Activated CD8-positive, alpha-beta memory T cell treated with anti-CD3 and anti-CD28 coated beads for 36 hours (primary cell): ENCODE measurements around the gene OR10V1. TPM values are rescaled to one million over a fixed set of nuclear protein-coding genes. Genes with fewer than 3 reads are reported as not detected.

ENCODE experiments used
- CTCF ChIA-PET: fragments of 350-600 bp; sonication (Branson Sonifier 250); formaldehyde crosslinking; loops from one replicate; lab custom pipeline; 2021; ENCODE audit warnings: antibody characterized with exemption; lab: Charles Lee
- POLR2A ChIA-PET: fragments of 350-600 bp; sonication (Branson Sonifier 250); formaldehyde crosslinking; loops from one replicate; lab custom pipeline; 2021; ENCODE audit warnings: antibody characterized with exemption; lab: Charles Lee
- total RNA-seq, 2 experiments: library from RNA; stranded (reverse); gene quantifications; one replicate each; pipeline ENCODE4 v1.2.3, GENCODE V29; 2021

OR10V1 gene
- not detected for total RNA-seq

GRCh38 chr11:59713745-59714144 is at the start of gene OR10V1:
Gene OR10V1 (minus strand): TSS chr11:59713845. CDS start chr11:59713845, 0 bp downstream.
- POLR2A ChIA-PET = no interaction called here

GRCh38 chr11:59761993-59762392 is 48.3 kb upstream of the OR10V1 start:
- POLR2A ChIA-PET = no interaction called here
- CTCF ChIA-PET = no interaction called here

More at GRCh38 chr11:59713745-59714144, at the start of gene OR10V1:
- CTCF ChIA-PET = no interaction called here

GRCh38 chr11:59760771-59761170 is 47.1 kb upstream of the OR10V1 start:
- POLR2A ChIA-PET = no interaction called here
- CTCF ChIA-PET = no interaction called here

- CTCF ChIA-PET = interaction anchor here (1.0 kb wide), 1 partner anchor 42 kb away, joined by 3 read pairs; no protein-coding TSS in a partner anchor
- POLR2A ChIA-PET = no interaction called here
These were observed 46.3 kb upstream of the OR10V1 start for GRCh38 chr11:59759900-59760299.

DNA sequence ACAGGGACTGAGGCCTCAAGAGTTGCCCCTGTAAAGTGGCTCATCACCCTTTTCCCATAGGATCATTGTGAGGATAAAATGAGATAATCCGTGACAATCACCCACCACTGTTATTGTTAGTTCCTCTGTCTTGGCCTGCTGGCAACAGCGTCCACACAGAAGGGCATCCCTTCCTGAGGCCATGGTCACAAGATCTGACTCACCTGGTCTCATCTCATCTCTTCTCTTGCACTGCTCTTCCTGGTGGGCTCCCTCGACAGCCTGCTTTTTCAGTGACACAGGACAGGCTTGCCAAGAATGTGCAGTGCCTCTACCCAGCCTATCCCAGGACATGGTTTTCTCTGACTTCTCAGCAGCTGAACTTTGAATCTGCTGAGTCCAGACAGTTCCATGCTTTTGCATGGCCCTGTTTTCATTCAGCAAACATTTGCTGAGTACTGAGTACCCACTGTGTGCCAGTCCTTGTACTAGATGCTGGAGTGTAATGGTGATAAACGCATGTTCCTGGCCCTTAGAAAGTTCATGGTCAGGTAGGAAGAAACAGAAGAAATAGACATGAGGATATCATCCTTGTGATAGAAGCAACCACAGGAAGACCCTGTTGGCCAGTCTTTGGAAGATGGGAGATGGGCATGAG is 44.9 kb upstream of the OR10V1 start:
- CTCF ChIA-PET = no interaction called here
- POLR2A ChIA-PET = no interaction called here

DNA sequence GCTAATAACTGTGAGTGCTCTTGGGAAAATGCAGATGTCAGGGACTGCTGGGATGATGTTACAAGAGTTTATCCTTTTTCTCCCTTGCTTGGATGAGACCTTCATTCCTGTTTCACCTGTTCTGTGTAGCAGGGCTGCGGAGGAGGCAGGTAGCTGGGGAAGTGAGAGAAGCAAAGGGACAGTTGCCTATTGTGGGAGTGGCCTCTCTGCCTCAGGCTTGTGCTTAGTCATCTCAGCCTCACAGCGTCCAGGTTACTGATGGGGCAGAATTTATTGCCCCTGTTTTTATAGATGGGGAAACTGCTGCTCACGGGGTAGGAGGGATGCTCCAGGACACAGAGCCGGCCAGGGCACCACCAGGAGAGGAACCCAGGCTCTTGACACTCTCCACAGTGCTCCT is 43.2 kb upstream of the OR10V1 start:
- ChIA-PET POLR2A (no interaction called here), CTCF (interaction anchor here (4.8 kb wide), 1 partner anchor 43 kb away, joined by 31 read pairs; no protein-coding TSS in a partner anchor)

- CTCF ChIA-PET = interaction anchor here (0.6 to 4.8 kb wide), 2 partner anchors 44 to 408 kb away, joined by 3 to 31 read pairs; no protein-coding TSS in a partner anchor
- POLR2A ChIA-PET = no interaction called here
These were observed 42.9 kb upstream of the OR10V1 start for GRCh38 chr11:59756558-59756840.

DNA sequence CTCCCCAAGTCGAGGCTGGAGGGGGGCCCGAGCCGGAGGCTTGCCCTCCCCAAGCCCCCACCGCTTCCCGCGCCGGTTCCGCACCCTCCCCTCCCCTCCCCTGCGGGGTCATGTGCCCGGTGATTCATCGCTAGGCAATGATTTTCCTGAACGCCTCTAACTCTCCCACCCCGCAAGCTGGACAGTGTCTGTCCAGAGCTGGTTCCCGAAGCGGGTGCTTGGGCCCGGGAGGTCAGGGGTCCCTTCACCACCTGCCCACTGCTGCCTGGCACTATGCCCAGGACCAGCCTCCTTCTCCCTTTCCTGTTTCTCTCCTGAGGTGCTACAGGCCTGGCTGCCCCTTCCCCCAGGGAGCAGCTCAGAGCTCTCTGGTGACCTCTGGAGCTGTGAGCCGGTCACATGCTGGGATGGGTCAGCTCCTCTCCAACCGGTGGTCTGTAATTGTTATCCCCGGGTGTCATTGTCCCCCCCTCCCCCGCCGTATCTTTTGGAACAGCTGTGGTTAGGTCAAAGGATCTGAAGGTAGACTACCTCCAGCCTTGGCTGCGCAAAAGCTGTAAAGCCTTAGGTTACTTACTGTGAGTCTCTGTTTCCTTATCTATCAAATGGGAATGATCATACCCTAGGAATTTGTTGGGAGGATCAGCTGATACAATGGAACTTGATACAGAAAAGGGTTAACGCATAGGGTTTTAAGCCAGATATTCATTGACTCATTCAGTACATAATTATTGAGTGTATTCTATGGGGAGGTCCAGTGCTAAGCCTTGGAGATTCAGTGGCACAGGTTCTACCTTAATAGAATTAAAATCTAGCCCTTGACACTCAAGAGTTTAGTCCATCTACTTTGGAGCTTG is 42.3 kb upstream of the OR10V1 start:
- ChIA-PET POLR2A (interaction anchor here (1.0 kb wide), 1 partner anchor 199 kb away, joined by 3 read pairs; no protein-coding TSS in a partner anchor), CTCF (interaction anchor here (0.6 to 4.8 kb wide), 4 partner anchors 30 to 408 kb away, joined by 3 to 31 read pairs (median 11); partner anchors contain the start of gene MRPL16)

GRCh38 chr11:59754859-59755700 is 41.4 kb upstream of the OR10V1 start, which contains the start of gene STX3:
Gene STX3 (plus strand): TSS chr11:59755376. CDS start chr11:59755606, 230 bp downstream.
- POLR2A ChIA-PET = interaction anchor here (0.5 to 1.0 kb wide), 3 partner anchors 86 to 583 kb away, joined by 3 read pairs; partner anchors contain the start of genes DTX4 and PATL1
- CTCF ChIA-PET = interaction anchor here (0.9 to 4.8 kb wide), 9 partner anchors 10 to 86 kb away, joined by 3 to 31 read pairs (median 3); partner anchors contain the start of genes MRPL16 and PATL1

GRCh38 chr11:59754494-59754858 is 40.8 kb upstream of the OR10V1 start:
- CTCF ChIA-PET = interaction anchor here (0.9 to 4.8 kb wide), 8 partner anchors 10 to 85 kb away, joined by 3 to 31 read pairs (median 4); partner anchors contain the start of genes MRPL16 and PATL1
- POLR2A ChIA-PET = interaction anchor here (0.6 kb wide), 1 partner anchor 583 kb away, joined by 3 read pairs; the partner anchor contains the start of gene DTX4

DNA sequence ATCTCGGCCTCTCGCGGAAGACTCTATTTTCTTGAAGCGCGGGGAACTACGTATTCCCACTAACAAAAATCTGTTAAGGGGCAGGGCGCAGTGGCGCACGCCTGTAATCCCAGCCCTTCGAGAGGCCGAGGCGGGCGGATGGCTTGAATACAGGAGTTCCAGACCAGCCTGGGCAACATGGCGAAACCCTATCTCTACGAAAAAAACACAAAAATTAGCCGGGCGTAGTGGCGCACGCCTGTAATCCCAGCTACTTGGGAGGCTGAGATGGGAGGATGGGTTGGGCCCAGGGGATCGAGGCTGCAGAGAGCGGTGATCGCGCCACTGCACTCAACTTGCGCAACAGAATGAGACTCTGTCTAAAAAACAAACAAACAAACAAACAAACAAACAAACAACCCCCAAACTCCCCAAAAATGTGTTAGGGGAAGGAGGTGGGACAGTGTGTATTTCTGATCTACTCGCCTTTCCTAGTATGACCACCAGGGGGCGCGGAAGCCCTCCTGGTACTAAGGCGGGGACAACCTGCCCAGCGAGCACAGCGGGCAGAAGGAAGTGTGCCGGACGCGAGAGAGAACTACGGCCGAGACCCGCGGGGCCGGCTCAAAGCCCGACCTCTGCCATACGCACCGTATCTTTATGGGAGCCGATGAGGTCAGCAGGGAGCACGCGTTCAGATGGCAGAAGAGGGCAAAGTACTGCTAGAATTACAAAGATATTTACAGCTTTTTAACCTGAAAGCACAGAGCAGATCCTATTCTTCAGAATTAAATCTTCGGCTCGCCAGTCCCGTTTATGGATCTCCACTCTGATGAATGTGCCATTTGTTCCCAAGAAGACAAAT is 40.2 kb upstream of the OR10V1 start:
- POLR2A ChIA-PET = interaction anchor here (0.6 kb wide), 1 partner anchor 582 kb away, joined by 3 read pairs; the partner anchor contains the start of gene DTX4
- CTCF ChIA-PET = interaction anchor here (0.6 to 4.8 kb wide), 9 partner anchors 9 to 85 kb away, joined by 3 to 31 read pairs (median 4); partner anchors contain the start of genes MRPL16 and PATL1

GRCh38 chr11:59746111-59746510 is 32.5 kb upstream of the OR10V1 start:
- ChIA-PET POLR2A (no interaction called here), CTCF (interaction anchor here (2.2 kb wide), 1 partner anchor 8 kb away, joined by 5 read pairs; no protein-coding TSS in a partner anchor)

GRCh38 chr11:59730896-59731565 is 17.4 kb upstream of the OR10V1 start:
- ChIA-PET POLR2A (no interaction called here), CTCF (interaction anchor here (0.6 kb wide), 1 partner anchor 41 kb away, joined by 3 read pairs; no protein-coding TSS in a partner anchor)

GRCh38 chr11:59729834-59730233 is 16.2 kb upstream of the OR10V1 start:
- ChIA-PET POLR2A (no interaction called here), CTCF (no interaction called here)

GRCh38 chr11:59728913-59729312 is 15.3 kb upstream of the OR10V1 start:
- POLR2A ChIA-PET = no interaction called here
- CTCF ChIA-PET = interaction anchor here (1.4 kb wide), 1 partner anchor 26 kb away, joined by 3 read pairs; the partner anchor contains the start of gene STX3

GRCh38 chr11:59728154-59728553 is 14.5 kb upstream of the OR10V1 start:
- ChIA-PET CTCF (interaction anchor here (1.4 kb wide), 1 partner anchor 27 kb away, joined by 3 read pairs; the partner anchor contains the start of gene STX3), POLR2A (no interaction called here)

DNA sequence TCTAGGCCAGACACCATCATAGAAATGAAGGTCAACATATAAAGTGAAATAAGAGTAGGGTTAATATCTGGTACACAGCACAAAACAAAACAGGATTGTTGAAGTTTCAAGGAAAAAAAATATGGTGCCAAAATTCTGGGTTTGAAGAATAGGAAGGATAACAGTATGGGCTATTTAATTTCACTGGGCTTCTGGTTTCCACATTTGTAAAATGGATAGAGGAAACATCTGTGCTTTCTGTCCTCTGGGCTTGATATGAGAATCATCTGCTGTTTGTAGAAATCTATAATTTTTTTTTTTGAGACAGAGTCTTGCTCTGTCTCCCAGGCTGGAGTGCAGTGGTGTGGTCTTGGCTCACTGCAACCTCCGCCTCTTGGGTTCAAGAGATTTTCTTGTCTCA is 13.8 kb upstream of the OR10V1 start:
- ChIA-PET CTCF (no interaction called here), POLR2A (no interaction called here)
